NCI-H345 treated with DMSO at 0.1 percent for 48 hours (cell line): ENCODE data around the gene PEAK1.

ENCODE experiments used
- DNase-seq: peaks from one replicate; lab custom pipeline; 2025; ENCODE audit not compliant: unreplicated experiment; lab: John Stamatoyannopoulos, UW

PEAK1 gene

DNA sequence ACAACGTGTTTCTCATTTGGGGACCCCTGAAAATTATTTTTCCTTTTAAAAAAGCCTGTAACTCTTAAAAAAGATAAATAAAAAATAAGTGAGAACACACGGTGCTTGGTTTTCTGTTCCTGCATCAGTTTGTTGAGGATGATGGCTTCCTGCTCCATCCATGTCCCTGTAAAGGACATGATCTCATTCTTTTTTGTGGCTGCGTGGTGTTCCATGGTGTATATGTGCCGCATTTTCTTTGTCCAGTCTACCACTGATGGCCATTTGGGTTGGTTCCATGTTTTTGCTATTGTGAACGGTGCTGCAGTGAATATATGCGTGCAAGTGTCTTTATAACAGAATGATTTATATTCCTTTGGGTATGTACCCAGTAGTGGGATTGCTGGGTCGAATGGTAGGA is 351.3 kb downstream of the PEAK1 start:
- DNase-seq, result no peak

- DNase-seq, result no peak
Measured at GRCh38 chr15:77067691-77068367, 352.1 kb downstream of the PEAK1 start.

- no peak for DNase-seq
Measured at GRCh38 chr15:77066971-77067690, 352.8 kb downstream of the PEAK1 start.

DNA sequence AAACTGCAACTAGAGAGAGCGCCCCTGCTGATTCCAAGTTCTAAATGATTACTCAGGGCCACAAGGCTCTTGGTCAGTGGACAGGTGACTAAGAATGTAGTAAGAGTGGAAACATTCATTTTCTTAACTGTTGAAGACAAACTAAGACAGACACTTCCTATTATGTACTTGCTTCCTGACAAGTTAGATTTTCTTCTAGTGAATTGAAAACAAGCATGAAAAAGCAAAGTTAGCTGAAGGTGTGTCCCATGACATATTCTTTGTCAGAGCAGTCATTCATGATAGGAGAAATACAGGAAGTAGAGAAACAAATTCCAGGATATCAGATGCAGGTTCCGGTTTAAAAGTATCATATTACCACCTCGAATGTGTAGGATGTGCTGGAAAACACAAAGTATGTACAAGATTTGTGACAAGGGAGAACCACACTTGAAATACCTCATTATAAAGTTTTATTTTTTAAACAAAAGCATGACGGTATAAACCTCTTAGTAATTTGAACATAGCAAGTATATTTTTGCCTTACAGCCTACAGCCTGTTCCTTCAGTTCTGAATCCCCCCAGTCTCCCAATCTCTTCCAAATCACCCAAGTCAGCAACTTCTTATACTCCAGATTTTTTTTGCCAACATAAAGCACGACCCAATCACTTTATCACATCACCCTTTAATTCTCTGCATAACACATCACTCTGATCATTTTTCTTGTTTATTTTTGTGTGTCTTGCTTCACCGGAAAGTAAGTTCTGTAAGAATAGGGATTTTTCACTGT is 355.2 kb downstream of the PEAK1 start:
- no peak for DNase-seq

DNA sequence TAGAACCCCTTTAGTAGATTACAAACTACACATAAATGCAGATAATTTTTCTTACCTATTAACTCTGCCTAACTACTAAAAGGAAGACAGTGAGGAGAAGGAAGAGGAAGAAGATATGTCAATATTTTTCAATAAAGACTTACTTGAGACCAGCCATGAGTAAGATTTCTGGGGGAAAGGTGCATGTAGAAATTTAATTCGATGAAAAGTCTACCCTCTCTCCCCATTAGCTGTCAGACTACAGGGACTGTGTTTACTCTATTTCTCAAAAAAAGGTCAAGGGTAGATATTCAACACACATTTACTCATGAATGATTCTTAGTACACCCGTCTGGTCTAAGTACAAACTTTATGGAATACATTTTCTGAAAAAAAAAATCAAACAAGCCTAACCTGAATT is 355.8 kb downstream of the PEAK1 start:
- DNase-seq, result no peak

DNA sequence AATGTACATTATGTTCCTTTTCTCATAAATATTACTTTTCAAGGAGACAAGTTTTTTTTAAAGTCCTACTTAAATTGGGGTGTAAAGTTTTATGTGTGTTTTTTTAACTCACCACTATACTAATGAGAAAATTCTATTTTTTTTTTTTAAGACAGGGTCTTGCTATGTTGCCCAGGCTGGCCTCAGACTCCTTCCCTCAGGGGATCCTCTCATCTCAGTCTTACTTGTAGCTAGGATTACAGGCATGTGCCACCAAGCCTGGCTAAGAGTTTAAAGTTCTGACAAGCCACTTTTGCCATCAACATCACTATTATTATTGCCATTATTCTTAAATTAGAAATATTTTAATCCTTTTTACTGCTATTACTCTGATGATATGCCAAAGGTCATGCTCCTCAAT is 356.7 kb downstream of the PEAK1 start:
- DNase-seq, result no peak

DNA sequence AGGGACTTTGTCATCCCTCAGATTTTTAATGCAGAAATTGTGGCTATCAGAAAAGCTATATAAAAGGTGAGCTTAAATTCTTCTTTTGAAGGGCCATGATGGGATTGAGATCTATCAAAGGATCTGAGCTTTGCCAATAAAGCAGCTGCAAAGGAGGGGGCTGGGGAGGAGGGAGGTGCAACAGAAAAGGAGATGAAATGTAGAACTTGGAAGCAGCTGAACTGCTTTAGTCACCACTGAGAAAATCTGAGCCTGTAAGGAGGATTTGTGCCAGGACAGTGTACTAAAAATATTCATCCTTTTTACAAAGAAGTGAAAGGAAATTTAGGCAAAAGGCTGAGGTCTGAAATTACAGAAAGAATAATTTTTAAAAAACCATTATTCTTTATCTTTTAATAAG is 359.4 kb downstream of the PEAK1 start:
- no peak for DNase-seq

GRCh38 chr15:77059786-77060361 is 360.0 kb downstream of the PEAK1 start:
- no peak for DNase-seq

DNA sequence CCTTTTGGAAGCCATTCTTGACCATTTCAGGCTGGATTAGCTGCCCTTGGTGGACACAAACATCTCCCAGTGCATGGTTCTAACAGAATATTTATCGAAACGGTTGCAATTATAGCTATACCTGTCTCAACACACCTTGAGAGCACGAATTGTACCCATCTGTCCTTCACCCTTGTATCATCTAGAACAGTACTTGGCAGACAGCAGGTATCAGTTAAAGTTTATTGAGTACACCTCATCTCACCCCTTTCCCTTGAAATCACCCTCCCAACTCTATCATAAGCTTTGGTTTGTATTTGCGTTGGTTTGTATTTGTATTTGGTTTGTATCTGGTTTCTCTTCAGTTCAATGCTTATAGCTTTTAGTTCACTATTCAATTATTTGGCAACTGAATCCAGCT is 361.4 kb downstream of the PEAK1 start:
- DNase-seq, result no peak

DNA sequence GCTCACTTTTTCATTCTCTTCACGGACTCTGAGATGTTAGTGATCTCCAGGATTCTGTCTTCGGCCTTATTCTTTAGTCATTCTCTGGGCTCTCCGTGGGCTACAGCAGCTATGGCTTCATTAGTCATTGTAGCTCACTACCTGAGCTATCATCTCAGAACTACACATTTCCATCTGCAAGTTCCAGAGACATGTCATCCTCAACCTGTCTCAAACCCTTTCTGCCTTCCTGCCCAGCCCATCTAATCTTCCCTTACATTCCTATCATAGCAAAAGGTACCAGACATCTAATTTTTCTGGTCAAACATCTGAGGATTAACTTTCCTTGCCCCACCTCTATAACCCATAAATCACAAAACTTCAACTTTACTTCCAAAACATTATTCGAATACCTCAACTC is 362.2 kb downstream of the PEAK1 start:
- DNase-seq, result no peak

- DNase-seq, result no peak
Measured at GRCh38 chr15:77057072-77057471, 362.8 kb downstream of the PEAK1 start.

- DNase-seq, result no peak
Measured at GRCh38 chr15:77053709-77054108, 366.2 kb downstream of the PEAK1 start.

GRCh38 chr15:77052556-77052955 is 367.3 kb downstream of the PEAK1 start:
- DNase-seq, result no peak
